Measurements from ENCODE around the gene TP73. TPM values are rescaled to one million over a fixed set of nuclear protein-coding genes. Genes with fewer than 3 reads are reported as not detected.

Gene TP73
- total RNA-seq, 1 donor from 2014 or later: 5.2 TPM

GRCh38 chr1:3730543-3731247 lies 78.4 kb downstream of the TP73 start:
- ATAC-seq: no peak

- no peak for ATAC-seq
Observed at GRCh38 chr1:3731583-3732433, 79.5 kb downstream of the TP73 start.

- no peak for ATAC-seq
Observed at GRCh38 chr1:3732434-3733093, 80.2 kb downstream of the TP73 start.

- no peak for ATAC-seq
Observed at GRCh38 chr1:3733094-3733882, 81.0 kb downstream of the TP73 start.

GRCh38 chr1:3733883-3734589 lies 81.7 kb downstream of the TP73 start:
- ATAC-seq: no peak

- ATAC-seq: no peak
Observed at GRCh38 chr1:3734602-3735001, 82.3 kb downstream of the TP73 start.

- ATAC-seq: no peak
Observed at GRCh38 chr1:3735027-3735681, 82.8 kb downstream of the TP73 start.

GRCh38 chr1:3735688-3736087 lies 83.4 kb downstream of the TP73 start:
- no peak for ATAC-seq

GRCh38 chr1:3736131-3736561 lies 83.8 kb downstream of the TP73 start:
- ATAC-seq: no peak

- ATAC-seq: no peak
Observed at GRCh38 chr1:3736708-3737107, 84.4 kb downstream of the TP73 start.

GRCh38 chr1:3738943-3739342 lies 86.6 kb downstream of the TP73 start:
- ATAC-seq: no peak

- no peak for ATAC-seq
Observed at GRCh38 chr1:3740042-3740441, 87.7 kb downstream of the TP73 start.

GRCh38 chr1:3740752-3741151 lies 88.4 kb downstream of the TP73 start:
- no peak for ATAC-seq

- no peak for ATAC-seq
Observed at GRCh38 chr1:3741566-3742438, 89.5 kb downstream of the TP73 start.

- no peak for ATAC-seq
Observed at GRCh38 chr1:3742439-3743298, 90.4 kb downstream of the TP73 start.

GRCh38 chr1:3743421-3743820 lies 91.1 kb downstream of the TP73 start:
- ATAC-seq: no peak

- no peak for ATAC-seq
Observed at GRCh38 chr1:3743826-3744225, 91.5 kb downstream of the TP73 start.

GRCh38 chr1:3744646-3745045 lies 92.3 kb downstream of the TP73 start:
- ATAC-seq: no peak

- ATAC-seq: no peak
Observed at GRCh38 chr1:3745071-3745470, 92.8 kb downstream of the TP73 start.
